ENCODE measurements around the gene TAS2R4. TPM values are rescaled to one million over a fixed set of nuclear protein-coding genes. Genes with fewer than 3 reads are reported as not detected.
"Not testable (repeated sequence)": the region's sequence is repeated elsewhere in the genome, so short reads cannot be mapped to it uniquely, and the experiment has no call there.

TAS2R4 gene
- total RNA-seq, 1 donor from 2014 or later, result 0.23 TPM

GRCh38 chr7:141785706-141786552 lies 9.5 kb downstream of the TAS2R4 start:
- peak; percentile 31 for DNase-seq (ENCODE audit: low read depth)
- TF ChIP-seq CTCF (conservative IDR thresholded peaks at IDR 0.05; ENCODE audit: low read depth, low read length), result peak; percentile 88
- no peak overlapping the region for H3K4me3 ChIP-seq (ENCODE audit: low read depth, low read length)

DNA sequence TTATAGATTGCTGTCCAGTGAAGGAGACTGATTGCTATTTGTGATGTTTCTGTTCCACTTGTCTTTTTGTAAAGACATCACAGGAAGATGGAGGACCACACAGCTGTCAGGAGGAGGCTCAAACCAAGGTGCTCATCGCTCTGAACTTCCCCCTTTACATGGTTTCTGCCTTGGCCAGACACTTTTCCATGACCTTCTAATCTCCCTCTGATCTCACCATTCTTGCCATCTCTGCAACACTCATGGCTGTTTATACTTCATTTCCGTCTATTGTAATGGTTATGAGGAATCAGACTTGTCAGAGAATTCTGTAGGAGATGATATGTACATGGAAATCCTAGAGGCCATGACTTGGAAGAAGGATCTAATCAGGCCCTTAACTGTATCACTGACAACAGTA lies 11.8 kb downstream of the TAS2R4 start:
- H3K4me3 ChIP-seq (ENCODE audit: low read depth, low read length), result no peak overlapping the region
- no peak for TF ChIP-seq CTCF (conservative IDR thresholded peaks at IDR 0.05; ENCODE audit: low read depth, low read length)
- DNase-seq (ENCODE audit: low read depth), result no peak

DNA sequence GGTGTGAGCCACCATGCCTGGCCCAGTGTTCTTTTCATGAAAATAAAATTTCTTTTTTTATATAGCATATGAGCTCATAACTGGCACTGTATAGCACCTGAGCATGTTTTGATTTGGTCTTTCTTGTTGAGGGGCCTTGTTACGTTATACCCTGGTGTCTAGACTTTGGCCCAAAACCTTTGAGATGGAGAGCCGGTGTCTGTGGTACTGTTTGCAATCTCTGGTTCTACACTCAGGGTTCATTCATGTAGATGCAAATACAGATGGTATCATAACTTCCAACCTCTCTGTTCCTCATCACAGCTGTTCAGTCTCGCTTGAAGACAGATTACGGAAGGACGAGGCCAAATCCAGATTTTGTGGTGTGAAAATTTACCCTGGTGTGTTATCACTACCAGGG lies 13.4 kb downstream of the TAS2R4 start, which contains the start of gene TAS2R5:
TSS of gene TAS2R5 (plus strand) at position 301 of the 400 bp plus-strand sequence. CDS start 145 bp downstream, outside the sequence.
- no peak for DNase-seq (ENCODE audit: low read depth)
- no peak for TF ChIP-seq CTCF (conservative IDR thresholded peaks at IDR 0.05; ENCODE audit: low read depth, low read length)
- no peak within 1 kb of the TSS for H3K4me3 ChIP-seq (ENCODE audit: low read depth, low read length)

- no peak for TF ChIP-seq CTCF (conservative IDR thresholded peaks at IDR 0.05; ENCODE audit: low read depth, low read length)
- DNase-seq (ENCODE audit: low read depth), result no peak
- no peak overlapping the region for H3K4me3 ChIP-seq (ENCODE audit: low read depth, low read length)
These were observed 16.1 kb downstream of the TAS2R4 start for GRCh38 chr7:141792526-141792925.

- TF ChIP-seq CTCF (conservative IDR thresholded peaks at IDR 0.05; ENCODE audit: low read depth, low read length), result no peak
- DNase-seq (ENCODE audit: low read depth), result no peak
- no peak overlapping the region for H3K4me3 ChIP-seq (ENCODE audit: low read depth, low read length)
These were observed 43.6 kb downstream of the TAS2R4 start for GRCh38 chr7:141820067-141820466.

GRCh38 chr7:141822432-141822831 lies 46.0 kb downstream of the TAS2R4 start:
- H3K4me3 ChIP-seq (ENCODE audit: low read depth, low read length); DNase-seq (ENCODE audit: low read depth): not testable (repeated sequence)

Other genes starting within 250 kb of the TAS2R4 start
- gene AGK, start 225.3 kb upstream of the TAS2R4 start, total RNA-seq, result 28.4 and 31.0 TPM in 2 replicates
- 9.7 and 12.2 TPM in 2 replicates for gene DENND11, start 74.5 kb upstream of the TAS2R4 start, total RNA-seq
- not detected in 2 replicates for gene WEE2, start 68.3 kb upstream of the TAS2R4 start, total RNA-seq
- 246 and 313 TPM in 2 replicates for gene SSBP1, start 38.3 kb upstream of the TAS2R4 start, total RNA-seq
- gene TAS2R3, start 12.6 kb upstream of the TAS2R4 start, total RNA-seq, result 0.35 TPM in 1 of 2 replicates, not detected in the other
- 0.35 TPM in 1 of 2 replicates, not detected in the other for gene TAS2R5, start 13.5 kb downstream of the TAS2R4 start, total RNA-seq
- not detected in 2 replicates for gene PRSS37, start 64.8 kb downstream of the TAS2R4 start, total RNA-seq
- not detected in 2 replicates for gene OR9A4, start 139.7 kb downstream of the TAS2R4 start, total RNA-seq
- gene CLEC5A, start 170.3 kb downstream of the TAS2R4 start, total RNA-seq, result not detected in 2 replicates
- not detected in 2 replicates for gene TAS2R38, start 197.1 kb downstream of the TAS2R4 start, total RNA-seq
- 0.07 TPM in 1 of 2 replicates, not detected in the other for gene MGAM, start 219.2 kb downstream of the TAS2R4 start, total RNA-seq

All from epithelial cell of proximal tubule (primary cell).